ENCODE results near the gene RGL2.
A peak's percentile ranks its signal among the peaks of the same experiment; 100 is the strongest.
"Not testable (repeated sequence)": the region's sequence is repeated elsewhere in the genome, so short reads cannot be mapped to it uniquely, and the experiment has no call there.

The RGL2 gene

GRCh38 chr6:33278810-33279209, 19.9 kb downstream of the RGL2 start:
- Histone ChIP-seq H3K4me3 (ENCODE audit: low read length in 2 of 2) (no peak overlapping the region), H3K9me3 (ENCODE audit: control insufficient read depth in 2 of 2, low read length in 2 of 2) (no peaks in the 10 kb centered on the region), H3K27ac (ENCODE audit: low read length) (no peak overlapping the region), H3K27me3 (ENCODE audit: control insufficient read depth in 1 of 2, insufficient read depth in 2 of 2, low read length in 2 of 2) (no peaks in the 10 kb centered on the region), H3K36me3 (ENCODE audit: control insufficient read depth in 2 of 2, insufficient read depth in 2 of 2, low read length in 2 of 2) (peaks cover 25 to 46% of the 10 kb centered on the region in 2 donors), H3K4me1 (ENCODE audit: control insufficient read depth, insufficient read depth, low read length) (peaks cover 46% of the 10 kb centered on the region), H3K9ac (ENCODE audit: low read length in 2 of 2) (no peak overlapping the region)

GRCh38 chr6:33278392-33278741, 20.4 kb downstream of the RGL2 start:
- Histone ChIP-seq H3K4me3 (ENCODE audit: low read length in 2 of 2) (peak overlapping the region in 1 of 2 donors; percentile 81), H3K9me3 (ENCODE audit: control insufficient read depth in 2 of 2, low read length in 2 of 2) (no peaks in the 10 kb centered on the region), H3K9ac (ENCODE audit: low read length in 2 of 2) (no peak overlapping the region), H3K27me3 (ENCODE audit: control insufficient read depth in 1 of 2, insufficient read depth in 2 of 2, low read length in 2 of 2) (no peaks in the 10 kb centered on the region), H3K36me3 (ENCODE audit: control insufficient read depth in 2 of 2, insufficient read depth in 2 of 2, low read length in 2 of 2) (peaks cover 25 to 45% of the 10 kb centered on the region in 2 donors), H3K4me1 (ENCODE audit: control insufficient read depth, insufficient read depth, low read length) (peaks cover 48% of the 10 kb centered on the region), H3K27ac (ENCODE audit: low read length) (peak overlapping the region; percentile 77)

- no peaks in the 10 kb centered on the region for H3K9me3 ChIP-seq (ENCODE audit: control insufficient read depth in 2 of 2, low read length in 2 of 2)
- H3K4me1 ChIP-seq (ENCODE audit: control insufficient read depth, insufficient read depth, low read length): peaks cover 54% of the 10 kb centered on the region
- peak overlapping the region; percentile 76 to 81 for H3K4me3 ChIP-seq (ENCODE audit: low read length in 2 of 2)
- peaks cover 29 to 48% of the 10 kb centered on the region in 2 donors for H3K36me3 ChIP-seq (ENCODE audit: control insufficient read depth in 2 of 2, insufficient read depth in 2 of 2, low read length in 2 of 2)
- H3K27ac ChIP-seq (ENCODE audit: low read length): peak overlapping the region; percentile 77
- peak overlapping the region; percentile 66 to 68 for H3K9ac ChIP-seq (ENCODE audit: low read length in 2 of 2)
- H3K27me3 ChIP-seq (ENCODE audit: control insufficient read depth in 1 of 2, insufficient read depth in 2 of 2, low read length in 2 of 2): no peaks in the 10 kb centered on the region
Measured at GRCh38 chr6:33277663-33278391, 20.9 kb downstream of the RGL2 start.

- Histone ChIP-seq H3K27me3 (ENCODE audit: control insufficient read depth in 1 of 2, insufficient read depth in 2 of 2, low read length in 2 of 2) (no peaks in the 10 kb centered on the region), H3K4me3 (ENCODE audit: low read length in 2 of 2) (peak within 1 kb of the TSS; percentile 76 to 81), H3K9ac (ENCODE audit: low read length in 2 of 2) (peak within 1 kb of the TSS; percentile 66 to 68), H3K9me3 (ENCODE audit: control insufficient read depth in 2 of 2, low read length in 2 of 2) (no peaks in the 10 kb centered on the region), H3K36me3 (ENCODE audit: control insufficient read depth in 2 of 2, insufficient read depth in 2 of 2, low read length in 2 of 2) (peaks cover 24 to 40% of the 10 kb centered on the region in 2 donors), H3K4me1 (ENCODE audit: control insufficient read depth, insufficient read depth, low read length) (peaks cover 60% of the 10 kb centered on the region), H3K27ac (ENCODE audit: low read length) (peak within 1 kb of the TSS; percentile 77)
Measured at GRCh38 chr6:33276864-33277662, 21.7 kb downstream of the RGL2 start, which contains the start of gene B3GALT4. TSS of gene B3GALT4 (plus strand) at chr6:33277123. CDS start at chr6:33277420, 297 bp downstream.

GRCh38 chr6:33276581-33276863, 22.2 kb downstream of the RGL2 start:
- Histone ChIP-seq H3K9me3 (ENCODE audit: control insufficient read depth in 2 of 2, low read length in 2 of 2) (no peaks in the 10 kb centered on the region), H3K9ac (ENCODE audit: low read length in 2 of 2) (peak overlapping the region; percentile 66 to 68), H3K27ac (ENCODE audit: low read length) (peak overlapping the region; percentile 77), H3K27me3 (ENCODE audit: control insufficient read depth in 1 of 2, insufficient read depth in 2 of 2, low read length in 2 of 2) (no peaks in the 10 kb centered on the region), H3K4me1 (ENCODE audit: control insufficient read depth, insufficient read depth, low read length) (peaks cover 62% of the 10 kb centered on the region), H3K36me3 (ENCODE audit: control insufficient read depth in 2 of 2, insufficient read depth in 2 of 2, low read length in 2 of 2) (peaks cover 23 to 39% of the 10 kb centered on the region in 2 donors), H3K4me3 (ENCODE audit: low read length in 2 of 2) (peak overlapping the region; percentile 76 to 81)

GRCh38 chr6:33275795-33276580, 22.8 kb downstream of the RGL2 start:
- H3K27me3 ChIP-seq (ENCODE audit: control insufficient read depth in 1 of 2, insufficient read depth in 2 of 2, low read length in 2 of 2); H3K9me3 ChIP-seq (ENCODE audit: control insufficient read depth in 2 of 2, low read length in 2 of 2): not testable (repeated sequence)
- Histone ChIP-seq H3K4me3 (ENCODE audit: low read length in 2 of 2) (peak overlapping the region; percentile 76 to 81), H3K9ac (ENCODE audit: low read length in 2 of 2) (peak overlapping the region in 1 of 2 donors; percentile 66), H3K27ac (ENCODE audit: low read length) (peak overlapping the region; percentile 77), H3K36me3 (ENCODE audit: control insufficient read depth in 2 of 2, insufficient read depth in 2 of 2, low read length in 2 of 2) (peaks cover 23 to 39% of the 10 kb centered on the region in 2 donors), H3K4me1 (ENCODE audit: control insufficient read depth, insufficient read depth, low read length) (peaks cover 66% of the 10 kb centered on the region)

GRCh38 chr6:33273924-33274902, 24.5 kb downstream of the RGL2 start:
- no peaks in the 10 kb centered on the region for H3K27me3 ChIP-seq (ENCODE audit: control insufficient read depth in 1 of 2, insufficient read depth in 2 of 2, low read length in 2 of 2)
- H3K27ac ChIP-seq (ENCODE audit: low read length): no peak overlapping the region
- H3K36me3 ChIP-seq (ENCODE audit: control insufficient read depth in 2 of 2, insufficient read depth in 2 of 2, low read length in 2 of 2): peaks cover 19 to 29% of the 10 kb centered on the region in 2 donors
- no peak overlapping the region for H3K4me3 ChIP-seq (ENCODE audit: low read length in 2 of 2)
- H3K9ac ChIP-seq (ENCODE audit: low read length in 2 of 2): no peak overlapping the region
- no peaks in the 10 kb centered on the region for H3K9me3 ChIP-seq (ENCODE audit: control insufficient read depth in 2 of 2, low read length in 2 of 2)
- H3K4me1 ChIP-seq (ENCODE audit: control insufficient read depth, insufficient read depth, low read length): peaks cover 70% of the 10 kb centered on the region

- Histone ChIP-seq H3K27ac (ENCODE audit: low read length) (no peak overlapping the region), H3K4me3 (ENCODE audit: low read length in 2 of 2) (peak overlapping the region; percentile 98), H3K36me3 (ENCODE audit: control insufficient read depth in 2 of 2, insufficient read depth in 2 of 2, low read length in 2 of 2) (peaks cover 19 to 36% of the 10 kb centered on the region in 2 donors), H3K9me3 (ENCODE audit: control insufficient read depth in 2 of 2, low read length in 2 of 2) (no peaks in the 10 kb centered on the region), H3K4me1 (ENCODE audit: control insufficient read depth, insufficient read depth, low read length) (peaks cover 64% of the 10 kb centered on the region), H3K9ac (ENCODE audit: low read length in 2 of 2) (peak overlapping the region; percentile 80 to 99), H3K27me3 (ENCODE audit: control insufficient read depth in 1 of 2, insufficient read depth in 2 of 2, low read length in 2 of 2) (no peaks in the 10 kb centered on the region)
Measured at GRCh38 chr6:33273129-33273923, 25.4 kb downstream of the RGL2 start.

- H3K27me3 ChIP-seq (ENCODE audit: control insufficient read depth in 1 of 2, insufficient read depth in 2 of 2, low read length in 2 of 2): no peaks in the 10 kb centered on the region
- peak overlapping the region; percentile 98 for H3K27ac ChIP-seq (ENCODE audit: low read length)
- H3K9me3 ChIP-seq (ENCODE audit: control insufficient read depth in 2 of 2, low read length in 2 of 2): no peaks in the 10 kb centered on the region
- H3K36me3 ChIP-seq (ENCODE audit: control insufficient read depth in 2 of 2, insufficient read depth in 2 of 2, low read length in 2 of 2): peaks cover 26 to 44% of the 10 kb centered on the region in 2 donors
- peak overlapping the region; percentile 98 for H3K4me3 ChIP-seq (ENCODE audit: low read length in 2 of 2)
- H3K4me1 ChIP-seq (ENCODE audit: control insufficient read depth, insufficient read depth, low read length): peaks cover 58% of the 10 kb centered on the region
- peak overlapping the region; percentile 80 to 99 for H3K9ac ChIP-seq (ENCODE audit: low read length in 2 of 2)
Measured at GRCh38 chr6:33272275-33273128, 26.2 kb downstream of the RGL2 start.

Measured in stomach smooth muscle (tissue), 2 donors.